Stomach (tissue), 9 donors: ENCODE data around the gene FBXL7. TPM values are rescaled to one million over a fixed set of nuclear protein-coding genes. Genes with fewer than 3 reads are reported as not detected.

ENCODE experiments used
- DNase-seq, 2 donors: peaks; one replicate each; pipeline versions ENCODE4 v3.0.0 to v3.0.0-alpha.2; 2013 to 2019
- H3K27ac ChIP-seq, 5 donors: fragments of 200-600 bp in 4 of 5; sonication (generic) in 4 of 5; one replicate each; pipeline ENCODE4 v1.5.1; 2013 to 2019; ENCODE audit warnings: mild to moderate bottlenecking in 1 of 5, moderate library complexity in 1 of 5
- H3K27me3 ChIP-seq, 3 donors: fragments of 200-600 bp; sonication (generic); one replicate each; pipeline ENCODE4 v1.5.1; 2017 to 2019; ENCODE audit warnings: mixed run types in 1 of 3
- H3K36me3 ChIP-seq, 4 donors: fragments of 200-600 bp; sonication (generic); 1 replicate in 3 of 4; 2 replicates in 1 of 4; pipeline ENCODE4 v1.5.1; 2016 to 2019
- H3K4me1 ChIP-seq, 4 donors: fragments of 200-600 bp; sonication (generic); one replicate each; pipeline ENCODE4 v1.5.1; 2016 to 2019
- H3K4me3 ChIP-seq, 4 donors: fragments of 200-600 bp; sonication (generic) in 3 of 4; one replicate each; pipeline ENCODE4 v1.5.1; 2016 to 2019; ENCODE audit warnings: mild to moderate bottlenecking in 1 of 4
- H3K9me3 ChIP-seq, 4 donors: fragments of 200-600 bp; sonication (generic); one replicate each; pipeline ENCODE4 v1.5.1; 2016 to 2019
- EP300 ChIP-seq: sonication (generic); formaldehyde crosslinking; IDR thresholded peaks from one replicate; pipeline ENCODE4 v1.6.1; 2017; ENCODE audit warnings: antibody characterized with exemption
- POLR2A ChIP-seq, 4 donors: fragments of 450-650 bp; IDR thresholded peaks; one replicate each; pipeline ENCODE4 v1.6.1; 2016; ENCODE audit warnings: antibody characterized with exemption in 4 of 4, control low read depth in 2 of 4, mild to moderate bottlenecking in 1 of 4, moderate library complexity in 1 of 4
- POLR2AphosphoS5 ChIP-seq, 3 donors: sonication (generic); formaldehyde crosslinking; IDR thresholded peaks; one replicate each; pipeline ENCODE4 v1.6.1; 2016; ENCODE audit warnings: antibody characterized with exemption in 3 of 3
- WGBS, 5 donors: extraction: QIAGEN DNeasy Blood & Tissue Kit in 3 of 5; methylation state at CpG; one replicate each; pipeline versions ENCODE4 v1.1.5 to v1.1.7; 2013 to 2018; 5-methylcytosine and 5-hydroxymethylcytosine counted together
- intact Hi-C: fragments of 100-400 bp; cut with DNase I; formaldehyde crosslinking; loops from one replicate; pipeline ENCODE4 v1.15.1; 2023; ENCODE audit warnings: low total_unique reads
- polyA plus RNA-seq, 3 donors: library from polyadenylated mRNA; stranded (reverse); fragments of 200-250 nt; gene quantifications; one replicate each; pipeline ENCODE4 v1.2.3, GENCODE V29; 2013
- total RNA-seq, 5 donors: library from RNA; depleted of rRNA; stranded (reverse); fragments of >200 nt; gene quantifications; one replicate each; pipeline versions ENCODE4 v1.1.0 to v1.2.3, GENCODE V29; 2014 to 2016
- TF ChIP-seq, protein P1 (sequence below), 7 experiments: fragments of 450-650 bp in 4 of 7; fragments of 200-600 bp in 3 of 7; sonication (generic) in 3 of 7; IDR thresholded peaks; one replicate each; pipeline ENCODE4 v1.5.1; 2016 to 2019; ENCODE audit warnings: antibody characterized with exemption in 7 of 7, control low read depth in 2 of 7, mild to moderate bottlenecking in 1 of 7
- donor health status: healthy with polysubstance abuse.
- donor health status: Bipolar disorder and iron deficiency.
- donor health status: healthy.

Gene FBXL7
- total and polyA plus RNA-seq, 8 donors = 3.6 to 17.1 (median 6.8) TPM

DNA sequence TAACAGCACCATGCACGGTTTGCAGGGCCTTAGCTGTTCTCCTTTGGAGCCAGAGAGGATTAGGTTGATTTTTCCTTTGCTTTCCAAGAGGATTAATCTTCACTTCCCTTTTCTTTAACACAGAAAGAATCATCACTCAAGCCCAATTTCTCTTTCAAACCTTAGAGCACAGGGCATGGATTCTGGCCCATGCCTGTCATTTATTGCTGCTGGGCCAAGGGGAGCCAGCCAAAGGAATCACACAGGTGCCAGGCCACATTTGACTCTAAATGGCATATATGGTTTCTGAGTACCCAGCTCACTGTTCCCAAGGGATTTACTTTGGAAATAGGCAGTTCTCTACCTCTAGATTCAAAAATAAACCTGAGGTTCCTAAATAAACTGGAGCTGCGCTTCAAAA, 58.3 kb downstream of the FBXL7 start:
- TF ChIP-seq, protein P1, sequence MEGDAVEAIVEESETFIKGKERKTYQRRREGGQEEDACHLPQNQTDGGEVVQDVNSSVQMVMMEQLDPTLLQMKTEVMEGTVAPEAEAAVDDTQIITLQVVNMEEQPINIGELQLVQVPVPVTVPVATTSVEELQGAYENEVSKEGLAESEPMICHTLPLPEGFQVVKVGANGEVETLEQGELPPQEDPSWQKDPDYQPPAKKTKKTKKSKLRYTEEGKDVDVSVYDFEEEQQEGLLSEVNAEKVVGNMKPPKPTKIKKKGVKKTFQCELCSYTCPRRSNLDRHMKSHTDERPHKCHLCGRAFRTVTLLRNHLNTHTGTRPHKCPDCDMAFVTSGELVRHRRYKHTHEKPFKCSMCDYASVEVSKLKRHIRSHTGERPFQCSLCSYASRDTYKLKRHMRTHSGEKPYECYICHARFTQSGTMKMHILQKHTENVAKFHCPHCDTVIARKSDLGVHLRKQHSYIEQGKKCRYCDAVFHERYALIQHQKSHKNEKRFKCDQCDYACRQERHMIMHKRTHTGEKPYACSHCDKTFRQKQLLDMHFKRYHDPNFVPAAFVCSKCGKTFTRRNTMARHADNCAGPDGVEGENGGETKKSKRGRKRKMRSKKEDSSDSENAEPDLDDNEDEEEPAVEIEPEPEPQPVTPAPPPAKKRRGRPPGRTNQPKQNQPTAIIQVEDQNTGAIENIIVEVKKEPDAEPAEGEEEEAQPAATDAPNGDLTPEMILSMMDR (IDR thresholded peaks at IDR 0.05) = no peak
- TF ChIP-seq POLR2A (IDR thresholded peaks at IDR 0.05) (no peak), EP300 (no peak), POLR2AphosphoS5 (IDR thresholded peaks at IDR 0.05) (no peak)
- WGBS, 5 donors = 54 to 76% (median 68%) methylated on average over 2 of the region's 2 CpGs
- intact Hi-C loops = no loop called here

DNA sequence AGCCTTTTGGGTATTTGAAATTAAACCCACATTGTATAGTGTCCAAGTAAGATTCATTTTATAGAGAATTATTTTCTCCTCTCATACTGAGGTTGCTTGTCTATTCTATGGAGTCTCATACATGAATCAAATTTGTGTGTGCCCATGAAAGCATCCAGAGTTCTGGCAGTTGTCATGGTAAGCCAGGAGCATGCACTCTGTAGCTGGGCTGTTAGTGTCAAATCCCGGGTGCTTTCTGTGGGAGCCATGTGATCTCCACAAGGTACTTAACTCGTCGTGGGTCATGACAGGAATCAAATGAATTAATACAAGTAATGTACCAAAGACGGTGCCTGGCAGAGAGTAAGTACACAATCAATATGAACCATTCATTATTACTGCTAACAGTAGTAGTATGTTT, 58.7 kb downstream of the FBXL7 start:
- H3K9me3 ChIP-seq = peaks cover 0 to 8% (median 3%) of the 10 kb centered on the region in 4 donors
- H3K27me3 ChIP-seq = no peaks in the 10 kb centered on the region
- H3K4me1 ChIP-seq = peaks cover 0 to 18% (median 7%) of the 10 kb centered on the region in 4 donors
- intact Hi-C loops = no loop called here
- 64 to 77% (median 69%) methylated on average over 4 of the region's 4 CpGs for WGBS, 5 donors
- no peak overlapping the region for H3K4me3 ChIP-seq
- DNase-seq = no peak
- H3K36me3 ChIP-seq = no peaks in the 10 kb centered on the region
- TF ChIP-seq POLR2AphosphoS5 (IDR thresholded peaks at IDR 0.05) = no peak
- TF ChIP-seq POLR2A (IDR thresholded peaks at IDR 0.05) = no peak
- no peak for TF ChIP-seq EP300
- TF ChIP-seq, protein P1 (IDR thresholded peaks at IDR 0.05) = no peak
- H3K27ac ChIP-seq = no peak overlapping the region

More for the DNA sequence above, 58.3 kb downstream of the FBXL7 start:
- Histone ChIP-seq H3K36me3 (no peaks in the 10 kb centered on the region), H3K27ac (no peak overlapping the region), H3K9me3 (peaks cover 0 to 8% (median 3%) of the 10 kb centered on the region in 4 donors), H3K27me3 (no peaks in the 10 kb centered on the region), H3K4me3 (no peak overlapping the region), H3K4me1 (peaks cover 0 to 14% (median 7%) of the 10 kb centered on the region in 4 donors)
- no peak for DNase-seq

DNA sequence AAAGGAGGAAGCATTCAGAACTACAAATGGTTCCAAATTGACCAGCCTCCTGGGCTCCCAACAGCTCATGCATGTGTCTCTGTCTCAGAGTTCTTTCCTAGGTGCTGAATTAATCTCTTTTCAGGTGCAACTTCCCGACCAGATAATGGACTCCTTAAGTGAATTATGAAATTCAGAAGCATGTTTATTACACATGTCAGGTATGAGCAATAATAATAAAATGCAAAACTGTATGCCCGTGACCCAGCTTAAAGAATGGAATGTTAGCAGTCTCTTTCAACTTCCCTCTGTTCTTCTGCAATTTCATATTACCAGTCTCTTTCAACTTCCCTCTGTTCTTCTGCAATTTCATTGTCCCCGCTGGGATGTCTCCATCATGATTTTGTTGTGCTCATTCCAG, 60.4 kb downstream of the FBXL7 start:
- Histone ChIP-seq H3K4me1 (peaks cover 0 to 19% (median 7%) of the 10 kb centered on the region in 4 donors), H3K4me3 (no peak overlapping the region), H3K27me3 (no peaks in the 10 kb centered on the region), H3K27ac (no peak overlapping the region), H3K9me3 (peaks cover 0 to 8% (median 3%) of the 10 kb centered on the region in 4 donors), H3K36me3 (no peaks in the 10 kb centered on the region)
- intact Hi-C loops = no loop called here
- DNase-seq = no peak
- TF ChIP-seq, protein P1 (IDR thresholded peaks at IDR 0.05) = no peak
- no peak for TF ChIP-seq POLR2A (IDR thresholded peaks at IDR 0.05)
- TF ChIP-seq EP300 = no peak
- no peak for TF ChIP-seq POLR2AphosphoS5 (IDR thresholded peaks at IDR 0.05)
- WGBS, 5 donors = 69 to 89% (median 83%) methylated on average over 3 of the region's 3 CpGs

DNA sequence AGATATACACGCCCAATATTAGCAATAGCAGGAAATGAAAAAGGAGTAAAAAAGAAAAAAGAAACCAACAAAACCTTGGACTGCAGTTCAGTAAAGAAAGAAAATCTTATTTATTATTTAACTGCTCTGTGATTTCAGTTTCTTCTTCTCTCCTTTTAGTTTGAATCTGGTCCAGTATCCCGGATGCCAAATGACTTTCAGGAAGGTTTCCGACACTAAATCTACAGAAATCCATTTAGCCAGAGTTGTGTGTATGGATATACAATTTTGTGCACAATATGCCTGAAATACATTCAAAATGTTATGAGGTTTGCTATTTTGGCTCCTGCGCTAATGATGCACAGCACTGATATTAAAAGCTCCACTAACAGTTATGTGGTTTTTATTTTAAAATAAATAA, 64.5 kb downstream of the FBXL7 start:
- TF ChIP-seq EP300 (no peak), POLR2A (IDR thresholded peaks at IDR 0.05) (no peak), POLR2AphosphoS5 (IDR thresholded peaks at IDR 0.05) (no peak)
- TF ChIP-seq, protein P1 (IDR thresholded peaks at IDR 0.05) = no peak
- intact Hi-C loops = no loop called here
- no peak overlapping the region for H3K4me3 ChIP-seq
- peaks cover 0 to 6% (median 0%) of the 10 kb centered on the region in 4 donors for H3K4me1 ChIP-seq
- H3K9me3 ChIP-seq = peaks cover 0 to 8% (median 3%) of the 10 kb centered on the region in 4 donors
- DNase-seq = no peak
- H3K27me3 ChIP-seq = no peaks in the 10 kb centered on the region
- no peak overlapping the region for H3K27ac ChIP-seq
- no peaks in the 10 kb centered on the region for H3K36me3 ChIP-seq
- WGBS, 5 donors = 77 to 92% (median 85%) methylated on average over 4 of the region's 4 CpGs
